Endometrial microvascular endothelial cells (primary cell): Measurements from ENCODE around the gene CARMIL3. TPM values are rescaled to one million over a fixed set of nuclear protein-coding genes. Genes with fewer than 3 reads are reported as not detected.

Experiments used
- in situ Hi-C: cut with HindIII; loops from 2 replicates; pipeline ENCODE4 v1.10.0; 2017; ENCODE audit warnings: low sequenced_read_pairs, low pct_unique_long_range_greater_than_20kb; ENCODE audit errors: inconsistent ontology term
- total RNA-seq: library from RNA; depleted of rRNA; stranded (reverse); fragments of >200 nt; gene quantifications from one replicate; pipeline ENCODE4 v1.2.3, GENCODE V29; 2015; ENCODE audit errors: inconsistent ontology term

The CARMIL3 gene
- total RNA-seq, 1 donor from 2014 or later = not detected

DNA sequence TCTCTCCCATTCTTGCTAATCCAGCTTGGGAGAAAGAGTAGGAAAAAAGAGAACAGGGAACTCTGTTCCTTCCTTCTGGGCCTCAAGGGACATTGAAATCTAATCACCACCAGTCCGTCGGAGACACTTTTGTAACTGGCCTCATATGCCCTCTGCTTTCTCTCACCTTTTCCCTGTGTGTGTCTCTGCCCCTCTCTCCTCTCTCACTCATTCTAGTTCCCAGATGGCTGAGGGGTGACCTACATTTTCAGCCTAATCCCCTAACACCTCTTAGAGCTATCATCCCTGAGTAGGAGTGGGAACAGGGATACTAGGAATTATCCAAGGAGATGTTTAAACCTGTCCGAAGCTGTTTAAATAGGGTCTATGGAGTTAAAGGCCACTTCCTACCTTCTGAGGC lies 33.4 kb downstream of the CARMIL3 start:
- in situ Hi-C loops = no loop called here

DNA sequence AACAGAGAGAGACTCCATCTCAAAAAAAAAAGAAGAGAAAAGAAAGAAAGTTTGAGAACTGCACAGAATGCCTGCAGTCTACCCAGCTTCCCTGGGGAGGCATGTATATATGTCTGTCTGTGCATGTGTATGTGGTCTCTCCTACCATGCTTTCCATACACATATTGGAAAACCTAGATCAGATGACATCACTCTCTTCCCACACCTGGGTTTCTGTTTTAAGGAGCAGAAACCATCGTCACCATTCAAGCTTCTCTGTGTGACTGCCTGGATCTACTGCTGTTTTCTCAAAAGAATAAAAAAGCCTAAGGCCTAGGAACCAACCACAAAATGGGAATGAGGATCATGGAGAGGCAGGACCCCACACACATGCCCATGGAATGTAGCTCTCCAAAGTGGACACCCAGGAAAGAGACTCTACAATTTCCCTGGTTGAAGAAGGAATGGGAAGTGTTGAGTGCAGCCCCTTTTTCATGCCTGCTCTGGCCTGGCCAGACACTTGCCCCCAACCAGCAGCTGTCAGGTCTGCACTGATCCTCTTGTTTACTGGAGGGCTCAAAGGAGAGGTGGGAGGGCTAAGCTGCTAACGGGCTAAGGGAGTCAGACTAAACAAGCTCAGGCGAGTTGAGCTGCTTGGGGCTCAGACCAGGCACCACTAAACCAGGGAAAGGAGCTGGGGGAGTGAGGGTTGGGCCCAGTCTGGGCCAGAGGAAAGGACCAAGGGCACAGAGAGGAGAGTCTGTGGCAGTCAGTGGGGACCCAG lies 34.6 kb downstream of the CARMIL3 start:
- in situ Hi-C loops = no loop called here

DNA sequence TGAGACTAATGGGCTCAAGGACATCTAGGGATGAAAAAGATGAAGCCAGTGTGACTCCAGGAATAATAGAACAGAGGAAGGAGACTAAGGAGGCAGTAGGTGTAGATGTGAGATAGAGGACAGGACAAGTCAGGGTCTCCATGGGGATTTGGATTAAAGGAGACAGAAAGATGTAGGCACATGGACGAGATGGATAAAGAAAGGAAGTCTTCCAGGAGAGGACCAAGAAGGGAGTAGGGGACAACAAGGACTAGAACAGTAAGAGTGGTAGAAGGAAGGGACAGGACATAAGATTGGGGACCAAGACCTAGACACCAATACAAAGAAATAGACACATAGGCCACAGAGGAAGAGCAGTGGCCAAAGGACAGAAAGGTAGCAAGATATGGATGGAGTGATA lies 35.2 kb downstream of the CARMIL3 start:
- in situ Hi-C loops = no loop called here

DNA sequence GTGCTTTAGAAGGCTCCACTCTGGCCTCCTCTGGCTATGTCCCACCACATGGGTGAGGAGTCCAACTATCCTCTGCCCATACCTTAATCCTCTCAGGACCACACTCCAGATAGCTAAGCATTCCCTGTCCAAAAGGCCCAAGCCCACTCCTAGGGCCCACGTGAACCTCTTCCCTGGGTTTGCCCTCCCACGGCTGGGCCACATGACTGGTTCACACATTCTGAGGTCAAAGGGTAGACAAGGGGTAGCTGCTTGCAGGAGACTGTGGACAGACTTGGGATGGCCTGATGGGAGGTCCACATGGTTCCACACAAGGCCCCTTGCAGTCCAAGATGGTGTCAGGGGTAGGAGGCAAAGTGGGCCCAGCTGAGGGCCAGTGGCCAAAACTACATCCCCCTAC lies 36.3 kb downstream of the CARMIL3 start:
- in situ Hi-C loops = no loop called here

DNA sequence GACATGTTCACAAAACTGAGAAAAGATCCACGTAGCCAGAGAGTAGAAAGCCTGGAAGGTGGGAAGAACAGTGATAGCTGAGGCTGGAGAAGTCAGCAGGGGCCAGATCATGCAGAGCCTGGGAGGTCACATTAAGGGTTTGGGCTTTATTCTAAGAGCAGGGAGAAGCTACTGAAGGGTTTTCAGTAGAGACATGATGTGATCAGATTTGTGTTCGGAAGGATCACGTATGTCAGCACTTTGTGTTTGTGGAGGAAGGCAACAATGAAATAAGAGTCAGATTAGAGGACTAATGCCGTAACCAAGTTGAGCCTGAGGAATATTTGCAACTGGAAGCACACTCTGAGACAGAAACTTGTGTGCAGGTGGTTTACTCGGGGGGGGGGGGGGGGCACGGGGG lies 38.1 kb downstream of the CARMIL3 start:
- in situ Hi-C loops = no loop called here

DNA sequence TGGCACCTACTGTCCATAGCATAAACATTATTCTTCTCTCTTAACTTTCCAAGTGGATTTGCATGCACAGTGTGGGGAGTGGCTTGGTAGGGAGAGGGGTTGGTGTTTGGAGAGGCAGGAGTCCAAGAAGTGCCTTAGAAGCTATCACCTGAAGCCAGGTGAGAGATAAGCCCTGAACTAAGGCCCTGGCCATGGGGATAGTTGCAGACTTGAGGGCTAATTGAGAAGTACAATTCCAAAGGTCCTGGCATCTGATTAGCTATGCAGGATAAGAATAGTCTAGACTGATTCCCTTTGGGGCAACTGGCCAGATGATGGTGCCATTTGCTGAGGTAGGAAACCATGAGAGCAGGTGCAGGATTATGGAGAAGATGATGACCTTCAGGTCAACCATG lies 40.3 kb downstream of the CARMIL3 start:
- in situ Hi-C loops = no loop called here

DNA sequence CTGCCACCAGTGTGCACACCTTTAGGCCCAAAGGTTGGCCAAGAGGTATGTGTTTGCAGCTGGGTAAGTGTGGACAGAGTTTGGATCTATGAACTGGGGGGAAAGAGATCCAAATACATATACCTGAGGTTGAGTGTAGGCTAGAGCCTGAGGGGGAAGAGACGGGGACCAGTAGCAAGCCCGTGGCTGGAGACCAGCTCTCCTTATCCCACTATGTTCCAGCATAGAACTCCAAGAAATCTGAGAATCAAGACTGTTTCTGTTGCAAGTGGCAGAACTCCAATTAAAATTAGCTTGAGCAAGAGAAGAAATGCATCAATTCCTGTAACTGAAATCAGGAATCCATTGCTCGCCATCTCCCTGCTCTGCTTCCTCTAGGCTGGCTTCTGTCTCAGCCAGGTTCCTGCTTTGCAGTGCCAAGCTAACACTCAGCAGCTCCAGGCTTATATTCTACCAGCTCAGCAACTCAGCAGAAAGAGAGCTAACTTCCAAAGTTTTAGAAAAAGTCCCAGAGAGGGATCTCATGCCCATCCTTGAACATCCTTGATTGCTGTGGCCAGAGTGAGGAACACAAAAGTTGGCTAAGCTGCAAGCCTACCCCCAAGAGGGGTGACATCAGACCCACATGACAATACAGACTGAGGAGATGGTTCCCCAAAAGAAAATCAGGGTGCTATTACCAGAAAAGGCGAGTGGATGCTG lies 40.8 kb downstream of the CARMIL3 start:
- in situ Hi-C loops = no loop called here

DNA sequence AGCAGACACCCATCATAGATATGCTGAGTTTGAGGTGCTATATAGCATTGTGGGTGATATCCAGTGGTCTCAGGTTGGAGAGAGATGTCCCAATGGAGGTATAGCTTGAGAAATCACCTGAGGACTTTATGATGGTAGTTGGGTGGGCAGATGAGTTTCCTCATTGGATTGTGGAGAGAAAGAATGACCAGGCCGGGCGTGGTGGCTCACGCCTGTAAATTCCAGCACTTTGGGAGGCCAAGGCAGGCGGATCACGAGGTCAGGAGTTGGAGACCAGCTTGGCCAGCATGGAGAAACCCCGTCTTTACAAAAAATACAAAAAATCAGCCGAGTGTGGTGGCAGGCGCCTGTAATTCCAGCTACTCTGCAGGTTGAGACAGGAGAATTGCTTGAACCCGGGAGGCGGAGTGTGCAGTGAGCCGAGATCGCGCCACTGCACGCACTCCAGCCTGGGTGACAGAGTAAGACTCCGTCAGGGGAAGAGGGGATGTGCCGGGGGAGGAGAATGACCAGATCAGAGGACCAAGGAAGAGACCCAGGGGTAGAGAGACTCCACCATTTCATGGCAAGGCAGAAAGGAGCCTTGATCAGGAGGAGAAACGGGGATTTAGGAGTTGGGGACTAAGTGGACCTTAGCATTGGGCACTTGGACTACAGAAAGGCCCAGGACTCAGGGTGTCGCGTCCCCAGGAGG lies 41.5 kb downstream of the CARMIL3 start:
- in situ Hi-C loops = no loop called here

DNA sequence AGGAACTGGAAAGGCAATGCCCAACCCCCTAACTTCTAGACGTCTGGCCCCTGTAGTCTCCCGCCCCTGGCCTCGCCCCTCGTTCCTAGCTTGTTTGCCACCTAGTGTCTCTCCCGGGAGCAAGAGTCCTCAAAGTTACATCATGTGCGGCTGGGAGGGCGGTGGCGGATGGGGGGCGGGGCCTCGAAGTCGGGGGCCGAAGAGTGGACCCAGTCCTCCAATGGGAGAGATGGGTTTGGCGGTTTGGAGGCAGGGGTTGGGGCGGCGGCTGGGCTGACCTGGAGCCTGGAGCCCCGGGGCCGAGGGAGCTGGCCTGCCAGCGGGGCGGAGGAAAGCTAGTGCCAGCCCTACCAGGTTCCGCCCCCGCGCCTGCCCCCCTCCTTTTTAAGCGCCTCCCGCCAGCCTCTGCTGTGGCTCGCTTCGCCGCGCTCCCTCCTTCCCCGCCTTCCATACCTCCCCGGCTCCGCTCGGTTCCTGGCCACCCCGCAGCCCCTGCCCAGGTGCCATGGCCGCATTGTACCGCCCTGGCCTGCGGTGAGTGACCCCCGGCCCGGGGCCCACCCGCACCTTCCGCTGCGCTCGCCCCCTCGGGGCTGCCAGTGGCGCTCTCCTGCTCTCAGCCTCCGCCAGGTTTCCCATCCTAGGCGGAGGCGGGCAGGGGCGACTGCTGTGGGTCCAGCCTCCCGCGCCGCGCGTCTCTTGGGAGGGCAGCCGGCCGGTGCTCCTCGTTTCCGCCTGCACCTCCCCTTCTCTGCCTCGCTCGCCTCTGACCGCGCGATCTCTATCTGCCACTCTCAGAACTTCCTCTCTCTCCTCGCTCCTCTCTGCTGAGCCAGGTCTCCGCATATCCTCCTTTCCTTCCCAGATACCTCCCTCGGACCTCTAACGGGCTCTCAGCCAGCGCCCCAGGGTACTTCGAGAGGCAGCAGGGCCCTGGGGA lies 42.4 kb downstream of the CARMIL3 start, which contains the start of gene PCK2:
Gene PCK2 (plus strand): TSS at position 411 of the 940 bp plus-strand sequence. CDS start 95 bp downstream, at position 506.
- in situ Hi-C loops = no loop called here

DNA sequence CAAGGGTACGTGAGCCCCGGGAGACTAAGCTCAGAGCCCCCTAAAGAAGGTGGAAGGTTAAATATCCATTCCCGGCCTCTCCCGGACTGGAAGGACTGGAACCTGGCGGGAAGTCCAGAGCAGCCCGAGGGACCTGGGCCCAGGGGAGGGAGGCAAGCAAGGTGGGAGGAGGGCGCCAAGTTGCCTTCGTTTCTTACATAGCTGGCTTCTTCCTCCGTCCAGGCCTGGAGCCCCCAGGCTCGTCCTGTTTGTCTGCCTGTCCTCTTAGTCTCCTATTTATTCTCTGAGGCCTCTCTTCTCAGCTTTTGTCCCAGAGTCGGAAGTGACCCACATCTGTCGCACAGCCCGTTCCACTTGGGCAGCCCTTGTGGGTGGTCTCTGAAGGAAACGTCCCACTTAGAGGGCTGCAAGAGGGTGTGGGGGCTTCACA lies 43.0 kb downstream of the CARMIL3 start:
- in situ Hi-C loops = no loop called here

DNA sequence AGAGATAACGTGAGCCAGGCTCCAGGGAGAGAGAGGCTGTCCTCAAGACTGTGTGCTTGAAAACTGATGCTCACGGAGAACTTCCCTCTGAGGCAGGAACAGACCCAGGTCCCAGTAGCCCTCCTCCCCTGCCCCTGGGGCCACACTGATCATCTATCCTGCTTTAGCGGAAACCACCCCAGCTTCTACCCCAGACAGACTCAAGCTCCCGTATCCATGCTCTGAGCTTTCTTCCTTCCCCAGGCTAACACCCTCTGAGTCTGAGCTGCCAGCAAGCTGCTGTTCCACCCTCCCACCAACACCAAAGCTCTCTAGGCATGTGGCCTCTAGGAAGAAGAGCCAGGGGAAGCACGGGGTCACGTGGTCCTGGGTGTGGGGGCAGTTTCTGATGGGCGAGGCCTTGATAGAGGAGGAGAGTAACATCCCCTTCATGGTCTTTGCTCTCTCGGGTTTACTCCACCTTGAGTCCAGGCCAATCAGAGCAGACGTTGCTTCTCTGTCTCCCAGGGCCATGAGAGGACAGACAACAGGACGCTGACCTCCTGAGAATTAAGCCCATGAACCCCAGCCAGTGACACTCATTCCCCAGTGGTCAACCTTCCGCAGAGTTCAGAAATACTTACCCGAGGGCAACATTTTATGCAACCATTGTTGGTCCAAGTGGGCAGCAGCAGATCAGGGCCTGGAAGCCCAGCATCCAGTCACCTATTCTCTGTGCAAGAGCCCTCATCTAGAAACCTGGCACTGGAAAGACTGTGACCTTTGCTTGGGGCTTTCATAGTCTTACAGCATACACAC lies 43.7 kb downstream of the CARMIL3 start:
- in situ Hi-C loops = no loop called here

DNA sequence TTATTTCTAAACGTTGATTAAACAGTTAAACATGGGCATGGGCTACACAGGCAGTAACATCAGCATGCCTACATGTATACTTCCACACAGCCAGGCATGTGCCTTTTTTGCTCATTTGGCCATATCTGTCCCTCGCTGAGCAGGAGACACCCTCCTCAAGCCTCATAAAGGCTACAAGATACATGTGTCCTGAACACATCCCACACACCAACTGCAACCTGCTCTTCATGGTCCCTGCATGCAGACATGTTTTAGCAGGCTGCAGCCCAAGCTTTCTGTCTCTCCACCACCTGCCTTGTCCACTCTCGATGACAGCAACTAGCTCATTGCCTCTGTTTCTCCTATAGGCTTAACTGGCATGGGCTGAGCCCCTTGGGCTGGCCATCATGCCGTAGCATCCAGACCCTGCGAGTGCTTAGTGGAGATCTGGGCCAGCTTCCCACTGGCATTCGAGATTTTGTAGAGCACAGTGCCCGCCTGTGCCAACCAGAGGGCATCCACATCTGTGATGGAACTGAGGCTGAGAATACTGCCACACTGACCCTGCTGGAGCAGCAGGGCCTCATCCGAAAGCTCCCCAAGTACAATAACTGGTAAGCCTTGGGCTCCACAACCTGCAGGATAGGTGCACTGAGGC lies 44.9 kb downstream of the CARMIL3 start:
- in situ Hi-C loops = no loop called here

DNA sequence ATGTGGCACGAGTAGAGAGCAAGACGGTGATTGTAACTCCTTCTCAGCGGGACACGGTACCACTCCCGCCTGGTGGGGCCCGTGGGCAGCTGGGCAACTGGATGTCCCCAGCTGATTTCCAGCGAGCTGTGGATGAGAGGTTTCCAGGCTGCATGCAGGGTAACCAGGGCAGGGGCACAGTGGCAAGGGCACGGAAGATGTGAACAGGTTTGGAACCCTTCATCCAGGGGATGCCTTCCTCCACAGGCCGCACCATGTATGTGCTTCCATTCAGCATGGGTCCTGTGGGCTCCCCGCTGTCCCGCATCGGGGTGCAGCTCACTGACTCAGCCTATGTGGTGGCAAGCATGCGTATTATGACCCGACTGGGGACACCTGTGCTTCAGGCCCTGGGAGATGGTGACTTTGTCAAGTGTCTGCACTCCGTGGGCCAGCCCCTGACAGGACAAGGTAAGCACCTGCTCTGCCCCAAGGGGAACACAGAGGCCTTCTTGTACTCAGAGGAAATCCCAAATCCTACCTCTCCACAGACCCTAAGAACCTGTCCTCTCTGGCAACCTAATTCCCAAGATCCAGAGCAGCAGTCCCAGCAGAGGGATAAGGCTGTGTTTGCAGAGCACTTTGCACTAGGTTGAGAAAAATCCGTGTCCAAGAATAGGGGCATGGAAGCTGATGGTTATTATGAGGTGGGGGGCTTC lies 46.6 kb downstream of the CARMIL3 start:
- in situ Hi-C loops = no loop called here

DNA sequence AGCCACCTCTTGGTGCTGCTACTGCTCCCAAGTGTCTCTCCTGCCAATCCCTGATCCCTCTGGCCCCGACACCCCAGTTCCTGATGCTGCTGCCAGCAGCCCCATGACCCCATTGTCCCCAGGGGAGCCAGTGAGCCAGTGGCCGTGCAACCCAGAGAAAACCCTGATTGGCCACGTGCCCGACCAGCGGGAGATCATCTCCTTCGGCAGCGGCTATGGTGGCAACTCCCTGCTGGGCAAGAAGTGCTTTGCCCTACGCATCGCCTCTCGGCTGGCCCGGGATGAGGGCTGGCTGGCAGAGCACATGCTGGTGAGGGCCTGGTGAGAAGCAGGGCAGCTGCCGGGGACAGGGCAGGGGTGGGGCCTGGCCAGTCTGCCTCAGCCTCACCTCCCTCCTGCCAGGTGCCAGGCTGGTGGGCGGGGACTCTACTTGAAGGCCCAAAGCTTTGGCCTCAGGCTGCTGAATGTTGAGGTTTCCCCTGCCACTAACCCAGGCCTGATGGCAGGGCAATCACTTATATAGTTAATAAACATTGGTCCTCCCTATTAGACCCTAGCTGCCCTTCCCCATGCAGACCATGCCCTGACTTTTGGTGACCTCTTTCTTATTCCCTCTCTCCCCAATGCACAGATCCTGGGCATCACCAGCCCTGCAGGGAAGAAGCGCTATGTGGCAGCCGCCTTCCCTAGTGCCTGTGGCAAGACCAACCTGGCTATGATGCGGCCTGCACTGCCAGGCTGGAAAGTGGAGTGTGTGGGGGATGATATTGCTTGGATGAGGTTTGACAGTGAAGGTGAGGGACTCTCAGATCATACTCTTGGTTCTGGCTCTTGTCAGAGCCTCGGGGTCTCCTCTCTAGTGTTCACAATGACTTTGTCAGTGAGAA lies 47.4 kb downstream of the CARMIL3 start:
- in situ Hi-C loops = no loop called here

DNA sequence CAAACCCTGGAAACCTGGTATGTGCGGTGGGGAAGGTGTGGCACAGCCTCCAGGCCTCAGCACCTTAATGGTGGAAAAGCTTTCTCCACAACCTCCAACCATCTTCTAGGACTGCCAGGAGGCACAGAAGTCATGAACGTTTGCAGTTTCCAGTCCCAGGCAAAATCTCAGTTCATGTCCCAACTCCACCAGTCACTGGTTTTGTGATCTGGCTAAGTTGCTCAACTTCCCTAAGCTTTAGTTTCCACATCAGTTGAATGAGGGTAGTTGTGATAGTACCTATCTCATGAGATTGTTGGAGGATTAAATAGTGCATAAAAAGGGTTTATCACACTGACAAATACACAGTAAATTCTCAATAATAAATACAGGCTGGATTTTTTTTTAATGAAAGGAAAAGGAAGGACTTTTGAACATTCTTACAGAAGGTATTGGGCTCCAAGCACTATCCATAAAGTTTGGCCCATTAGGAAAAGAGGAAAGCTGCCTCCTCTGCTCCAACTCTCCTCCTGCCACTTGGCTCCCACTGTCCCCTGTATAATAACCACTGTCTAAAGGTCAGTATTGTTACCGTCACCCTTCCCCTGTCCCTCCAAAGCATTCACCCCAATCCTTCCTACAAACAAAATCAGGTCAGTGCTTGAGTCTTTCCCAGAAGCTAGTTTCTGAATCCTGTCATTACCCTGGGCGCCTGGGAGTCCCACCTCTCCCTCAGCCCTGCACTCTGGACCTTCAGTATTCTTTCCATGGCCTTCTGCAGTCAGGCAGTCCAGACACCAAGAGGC lies 48.6 kb downstream of the CARMIL3 start:
- in situ Hi-C loops = no loop called here
